HUES48 (cell line): ENCODE measurements around the gene FGF18.
"Not testable (repeated sequence)": the region's sequence is repeated elsewhere in the genome, so short reads cannot be mapped to it uniquely, and the experiment has no call there.

Experiments used
- H3K27ac ChIP-seq: one replicate; pipeline ENCODE4 v1.7.0; 2013; ENCODE audit warnings: low read depth, low read length, inconsistent platforms
- H3K27me3 ChIP-seq: 2 replicates; pipeline ENCODE4 v1.6.1; 2013; ENCODE audit warnings: mild to moderate bottlenecking, low read length; ENCODE audit not compliant: control insufficient read depth, insufficient read depth
- H3K36me3 ChIP-seq: 2 replicates; pipeline ENCODE4 v1.6.1; 2013; ENCODE audit warnings: low read length; ENCODE audit not compliant: control insufficient read depth, insufficient read depth
- H3K4me1 ChIP-seq: 2 replicates; pipeline ENCODE4 v1.6.1; 2013; ENCODE audit warnings: mild to moderate bottlenecking, low read length; ENCODE audit not compliant: control insufficient read depth, insufficient read depth
- H3K4me3 ChIP-seq: 2 replicates; pipeline ENCODE4 v1.5.1; 2013; ENCODE audit warnings: mild to moderate bottlenecking, low read depth, low read length
- H3K9ac ChIP-seq: 2 replicates; pipeline ENCODE4 v1.6.1; 2013; ENCODE audit warnings: mild to moderate bottlenecking, low read depth, low read length, moderate library complexity
- H3K9me3 ChIP-seq: 2 replicates; pipeline ENCODE4 v1.6.1; 2013; ENCODE audit warnings: low read length; ENCODE audit not compliant: control insufficient read depth, insufficient read depth

The FGF18 gene

GRCh38 chr5:171486613-171487012 lies 67.2 kb downstream of the FGF18 start:
- no peaks in the 10 kb centered on the region for H3K27me3 ChIP-seq
- no peak overlapping the region for H3K27ac ChIP-seq
- no peak overlapping the region for H3K4me3 ChIP-seq
- no peak overlapping the region for H3K9ac ChIP-seq
- no peaks in the 10 kb centered on the region for H3K9me3 ChIP-seq
- no peaks in the 10 kb centered on the region for H3K36me3 ChIP-seq
- H3K4me1 ChIP-seq = no peaks in the 10 kb centered on the region

DNA sequence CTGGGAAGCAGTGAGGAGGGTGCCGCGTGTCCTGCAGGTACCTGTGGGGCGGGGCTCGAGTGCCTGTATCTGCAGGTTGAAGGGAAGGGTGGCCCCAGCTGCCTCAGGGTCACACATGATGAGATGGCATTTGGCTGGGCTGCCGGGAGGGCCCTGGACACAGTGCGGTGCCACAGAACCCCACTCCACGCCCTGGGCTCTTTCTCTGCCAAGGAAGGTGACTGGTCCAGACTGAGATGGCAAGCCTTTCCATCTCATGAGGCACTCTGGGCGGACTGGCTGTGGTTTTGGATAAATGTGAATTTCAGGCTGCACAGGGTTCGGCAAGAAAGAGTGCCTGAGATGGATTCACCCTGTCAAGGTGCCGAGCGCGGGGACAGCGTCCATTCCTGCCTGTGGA lies 69.4 kb downstream of the FGF18 start:
- Histone ChIP-seq H3K27ac (no peak overlapping the region), H3K9me3 (no peaks in the 10 kb centered on the region), H3K4me3 (no peak overlapping the region), H3K4me1 (no peaks in the 10 kb centered on the region), H3K36me3 (no peaks in the 10 kb centered on the region), H3K27me3 (no peaks in the 10 kb centered on the region), H3K9ac (no peak overlapping the region)

GRCh38 chr5:171492781-171493180 lies 73.3 kb downstream of the FGF18 start:
- no peak overlapping the region for H3K9ac ChIP-seq
- no peaks in the 10 kb centered on the region for H3K36me3 ChIP-seq
- no peaks in the 10 kb centered on the region for H3K27me3 ChIP-seq
- no peak overlapping the region for H3K27ac ChIP-seq
- H3K4me1 ChIP-seq = peaks cover 9% of the 10 kb centered on the region
- no peaks in the 10 kb centered on the region for H3K9me3 ChIP-seq
- H3K4me3 ChIP-seq = no peak overlapping the region

- no peak overlapping the region for H3K4me3 ChIP-seq
- H3K36me3 ChIP-seq = no peaks in the 10 kb centered on the region
- no peaks in the 10 kb centered on the region for H3K9me3 ChIP-seq
- H3K4me1 ChIP-seq = peaks cover 9% of the 10 kb centered on the region
- H3K27ac ChIP-seq = peak overlapping the region; percentile 90
- H3K9ac ChIP-seq = no peak overlapping the region
- H3K27me3 ChIP-seq = no peaks in the 10 kb centered on the region
Measured at GRCh38 chr5:171493646-171494393, 74.4 kb downstream of the FGF18 start.

DNA sequence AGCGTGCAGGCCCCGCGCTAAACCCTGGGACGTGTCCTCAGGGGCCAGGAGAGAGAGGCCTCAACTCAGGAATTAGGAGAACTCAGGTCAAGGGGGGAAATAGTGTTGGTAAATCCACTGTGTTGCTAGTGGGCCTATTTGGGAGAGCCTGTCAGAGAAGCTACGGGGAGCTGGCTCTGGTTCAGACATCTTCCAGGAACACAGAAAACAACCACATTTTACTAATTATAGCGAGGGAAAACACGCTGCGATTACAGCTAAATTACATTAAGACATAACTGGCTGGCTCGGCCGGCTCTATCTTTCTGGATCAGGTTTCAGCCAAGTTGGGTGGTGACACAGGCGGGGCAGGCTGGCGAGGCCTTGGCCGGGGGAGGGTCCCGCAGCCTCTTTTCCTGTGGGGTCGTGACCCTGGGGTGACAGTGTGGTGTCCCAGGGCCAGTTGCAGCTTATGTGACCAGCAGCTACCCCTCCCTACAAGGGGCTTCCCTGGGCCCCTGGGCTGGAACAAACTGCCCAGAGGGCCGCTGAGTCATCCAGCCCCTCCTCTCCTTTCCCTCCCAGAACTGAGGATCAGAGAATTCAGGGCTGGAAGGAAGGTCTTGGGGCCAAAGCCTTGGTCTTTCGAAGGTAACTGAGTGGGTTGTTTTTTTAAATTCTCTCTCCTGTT lies 75.1 kb downstream of the FGF18 start:
- H3K27me3 ChIP-seq = no peaks in the 10 kb centered on the region
- peak overlapping the region; percentile 35; the same call in 1 of the 2 replicates for H3K9ac ChIP-seq
- peak overlapping the region; percentile 90 for H3K27ac ChIP-seq
- peaks cover 9% of the 10 kb centered on the region for H3K4me1 ChIP-seq
- H3K9me3 ChIP-seq = no peaks in the 10 kb centered on the region
- H3K36me3 ChIP-seq = no peaks in the 10 kb centered on the region
- no peak overlapping the region for H3K4me3 ChIP-seq

GRCh38 chr5:171495122-171495700 lies 75.8 kb downstream of the FGF18 start:
- Histone ChIP-seq H3K9ac (peak overlapping the region; percentile 35; the same call in 1 of the 2 replicates), H3K27me3 (no peaks in the 10 kb centered on the region), H3K4me1 (peaks cover 9% of the 10 kb centered on the region), H3K4me3 (no peak overlapping the region), H3K27ac (peak overlapping the region; percentile 90), H3K9me3 (no peaks in the 10 kb centered on the region), H3K36me3 (no peaks in the 10 kb centered on the region)

DNA sequence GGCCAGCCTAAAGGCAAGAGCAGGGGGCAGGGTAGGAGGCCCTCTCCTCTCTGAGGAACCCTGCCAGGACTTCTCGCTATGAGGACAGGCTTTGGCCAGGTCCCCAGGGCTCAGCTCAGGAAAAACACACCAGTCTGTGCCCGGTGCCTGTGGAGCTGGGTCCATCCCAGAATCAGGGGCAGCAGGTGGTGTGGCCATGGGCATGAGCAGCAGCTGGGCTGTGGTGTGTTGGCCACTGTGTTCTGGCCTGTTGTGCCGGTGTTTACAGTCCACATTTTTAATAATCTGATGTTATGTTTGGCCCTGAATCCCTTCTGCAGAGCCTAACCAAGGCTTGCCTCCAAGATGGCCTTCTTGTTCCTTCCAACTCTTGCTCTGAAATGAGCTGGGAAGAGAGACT lies 77.0 kb downstream of the FGF18 start:
- Histone ChIP-seq H3K9me3 (no peaks in the 10 kb centered on the region), H3K4me3 (no peak overlapping the region), H3K27me3 (no peaks in the 10 kb centered on the region), H3K36me3 (no peaks in the 10 kb centered on the region), H3K4me1 (peaks cover 9% of the 10 kb centered on the region), H3K27ac (no peak overlapping the region), H3K9ac (no peak overlapping the region)

DNA sequence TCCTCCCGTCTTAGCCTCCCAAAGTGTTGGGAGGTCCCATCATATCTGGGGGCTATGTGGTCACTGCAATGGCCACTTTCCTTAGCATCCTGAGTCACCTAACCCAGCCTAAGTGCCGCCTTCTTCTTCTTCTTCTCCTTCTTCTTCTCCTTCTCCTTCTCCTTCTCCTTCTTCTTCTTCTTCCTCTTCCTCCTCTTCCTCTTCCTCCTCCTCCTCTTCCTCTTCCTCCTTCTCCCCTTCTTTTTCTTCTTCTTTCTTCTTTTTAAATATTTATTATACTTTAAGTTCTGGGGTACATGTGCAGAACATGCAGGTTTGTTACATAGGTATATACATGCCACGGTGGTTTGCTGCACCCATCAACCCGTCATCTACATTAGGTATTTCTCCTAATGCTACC lies 78.0 kb downstream of the FGF18 start:
- H3K9ac ChIP-seq, H3K27ac ChIP-seq, H3K9me3 ChIP-seq, H3K4me3 ChIP-seq, H3K27me3 ChIP-seq, H3K4me1 ChIP-seq, H3K36me3 ChIP-seq: not testable (repeated sequence)

DNA sequence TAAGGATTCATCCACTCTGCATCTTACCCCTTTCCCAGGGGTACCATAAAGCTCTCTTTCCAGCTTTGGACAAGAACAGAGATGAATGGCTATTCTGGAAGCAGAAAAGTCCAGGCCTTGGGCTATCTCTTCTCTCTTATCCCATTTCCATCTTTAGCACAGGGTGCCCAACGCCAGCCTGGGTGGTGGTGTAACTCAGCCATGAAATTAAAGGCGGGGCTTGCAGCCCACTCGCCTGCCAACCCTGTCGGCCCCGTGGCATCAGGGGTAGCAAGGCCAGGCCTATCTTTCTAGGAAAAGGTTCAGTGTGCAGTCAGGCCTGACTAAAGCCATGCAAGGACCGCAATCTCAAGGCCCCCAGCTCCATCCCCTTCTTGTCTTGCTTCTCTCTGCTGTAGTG lies 78.7 kb downstream of the FGF18 start:
- Histone ChIP-seq H3K27me3 (no peaks in the 10 kb centered on the region), H3K9me3 (no peaks in the 10 kb centered on the region), H3K4me1 (peaks cover 9% of the 10 kb centered on the region), H3K4me3 (no peak overlapping the region), H3K36me3 (no peaks in the 10 kb centered on the region), H3K9ac (no peak overlapping the region), H3K27ac (no peak overlapping the region)

DNA sequence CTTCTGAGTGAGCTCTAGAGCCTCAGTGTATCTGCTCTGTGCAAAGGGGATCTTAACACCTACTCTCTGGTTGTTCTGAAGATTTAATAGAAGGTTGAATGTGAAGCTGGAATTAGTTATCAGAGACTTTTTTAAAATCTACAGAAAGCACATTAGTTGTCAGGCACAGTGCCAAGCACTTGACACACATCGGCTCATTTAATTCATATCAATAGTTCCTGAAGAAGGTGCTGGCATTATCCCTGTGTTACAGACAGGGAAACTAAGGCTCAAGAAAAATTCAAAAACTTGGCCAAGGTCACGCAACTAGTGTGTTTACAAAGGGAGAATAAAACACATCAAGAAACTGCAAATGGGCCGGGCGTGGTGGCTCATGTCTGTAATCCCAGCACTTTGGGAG lies 80.2 kb downstream of the FGF18 start:
- H3K4me3 ChIP-seq = no peak overlapping the region
- H3K27ac ChIP-seq = no peak overlapping the region

GRCh38 chr5:171505473-171506043 lies 86.1 kb downstream of the FGF18 start:
- no peaks in the 10 kb centered on the region for H3K36me3 ChIP-seq
- H3K9me3 ChIP-seq = no peaks in the 10 kb centered on the region
- no peak overlapping the region for H3K4me3 ChIP-seq
- no peak overlapping the region for H3K9ac ChIP-seq
- H3K27me3 ChIP-seq = no peaks in the 10 kb centered on the region
- H3K4me1 ChIP-seq = no peaks in the 10 kb centered on the region
- no peak overlapping the region for H3K27ac ChIP-seq

More for the DNA sequence above, 80.2 kb downstream of the FGF18 start:
- Histone ChIP-seq H3K9me3 (no peaks in the 10 kb centered on the region), H3K36me3 (no peaks in the 10 kb centered on the region), H3K27me3 (no peaks in the 10 kb centered on the region), H3K9ac (no peak overlapping the region), H3K4me1 (peaks cover 5% of the 10 kb centered on the region)
